HG02852 (cell line): ENCODE results near the gene PTPDC1.

ENCODE experiments used
- ATAC-seq: cut with Tn5 transposase; IDR thresholded peaks from one replicate; pipeline ENCODE4 v1.9.1; 2021; ENCODE audit warnings: mild to moderate bottlenecking, moderate library complexity; ENCODE audit not compliant: unreplicated experiment

PTPDC1 gene

GRCh38 chr9:94139672-94140417, 55.6 kb downstream of the PTPDC1 start:
- ATAC-seq = no peak

- ATAC-seq = no peak
These were observed 56.1 kb downstream of the PTPDC1 start for GRCh38 chr9:94140418-94140780.

GRCh38 chr9:94140791-94141790, 56.8 kb downstream of the PTPDC1 start:
- ATAC-seq = no peak

- ATAC-seq = no peak
These were observed 58.1 kb downstream of the PTPDC1 start for GRCh38 chr9:94142353-94142752.

- no peak for ATAC-seq
These were observed 60.1 kb downstream of the PTPDC1 start for GRCh38 chr9:94144394-94144793.

DNA sequence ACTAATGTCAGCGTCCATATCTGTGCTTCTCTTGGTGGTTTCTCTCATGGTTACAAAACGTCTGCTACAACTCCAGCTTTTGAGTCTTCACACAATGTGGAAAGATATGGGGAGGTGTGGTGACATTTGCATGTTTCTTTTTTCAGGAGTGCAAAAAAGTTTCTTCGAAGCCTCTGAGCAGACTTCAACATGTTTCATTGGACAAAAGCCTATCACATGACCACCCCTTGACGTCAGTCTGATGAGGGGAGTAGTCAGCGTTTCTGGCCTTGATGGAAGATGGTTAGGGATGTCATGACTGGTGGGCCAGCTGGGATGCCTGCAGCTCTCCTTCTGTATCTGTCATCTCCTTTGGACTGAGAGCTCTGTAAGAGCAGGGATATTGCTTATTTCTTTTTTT, 61.4 kb downstream of the PTPDC1 start:
- no peak for ATAC-seq

- no peak for ATAC-seq
These were observed 63.5 kb downstream of the PTPDC1 start for GRCh38 chr9:94147776-94148175.

DNA sequence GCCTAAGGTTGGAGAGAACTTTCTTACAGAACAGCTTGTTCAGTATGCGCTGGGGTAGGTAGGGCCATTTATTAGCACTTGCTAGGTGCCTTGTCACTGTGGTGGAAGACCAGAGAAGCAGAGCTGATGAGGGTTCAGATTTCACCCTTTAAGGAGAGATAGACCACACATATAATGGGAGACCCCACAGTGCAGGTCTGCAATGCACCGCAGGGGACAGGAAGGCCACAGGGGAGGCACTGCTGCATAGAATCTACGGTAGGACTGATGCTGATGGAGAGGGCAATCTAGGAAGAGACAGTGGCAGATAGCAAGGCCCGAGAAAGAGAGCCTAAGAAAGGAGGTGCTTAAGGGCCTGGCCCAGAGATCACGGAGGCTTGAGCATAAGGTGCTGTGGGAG, 64.2 kb downstream of the PTPDC1 start:
- no peak for ATAC-seq

DNA sequence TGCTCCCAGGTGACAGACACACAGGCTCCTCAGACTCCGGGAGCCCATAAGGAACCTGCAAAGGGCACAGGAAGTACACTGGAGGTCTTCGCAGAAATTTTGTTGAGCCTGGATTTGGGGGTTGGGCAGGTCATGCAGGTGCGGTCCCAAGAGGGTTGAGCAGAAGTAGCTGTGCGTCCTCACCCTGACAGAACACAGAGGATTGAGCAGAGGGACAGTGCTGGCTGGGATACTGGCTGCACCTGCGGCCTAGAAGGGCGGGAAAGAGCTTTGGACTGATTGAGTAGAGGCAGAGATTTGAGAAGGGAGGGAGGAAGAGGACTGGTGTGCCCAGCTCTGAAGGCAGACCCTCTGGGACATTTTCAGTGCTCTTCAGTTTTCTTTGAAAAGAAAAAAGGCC, 65.4 kb downstream of the PTPDC1 start:
- ATAC-seq = no peak

- ATAC-seq = no peak
These were observed 66.1 kb downstream of the PTPDC1 start for GRCh38 chr9:94150279-94150828.

- ATAC-seq = no peak
These were observed 66.8 kb downstream of the PTPDC1 start for GRCh38 chr9:94150890-94151650.

DNA sequence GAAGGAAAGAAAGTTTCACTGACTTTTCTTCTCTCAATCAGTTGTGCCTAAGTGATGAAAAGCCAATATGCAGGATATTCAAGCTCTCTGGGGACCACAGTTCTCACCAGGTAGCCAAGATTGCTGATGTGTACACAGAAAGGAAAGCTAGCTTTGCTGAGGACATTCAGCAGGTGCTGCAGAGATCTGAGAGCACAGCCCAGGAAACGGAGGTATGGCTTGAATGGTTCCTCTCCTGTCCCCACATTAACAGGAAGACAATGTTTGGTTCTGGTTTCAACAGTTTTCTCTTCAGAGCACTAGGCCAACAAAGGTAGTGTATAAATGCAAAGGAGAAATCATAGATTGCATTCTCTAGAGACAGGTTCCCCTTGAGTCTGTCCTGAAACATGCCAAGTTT, 69.6 kb downstream of the PTPDC1 start:
- ATAC-seq = no peak

DNA sequence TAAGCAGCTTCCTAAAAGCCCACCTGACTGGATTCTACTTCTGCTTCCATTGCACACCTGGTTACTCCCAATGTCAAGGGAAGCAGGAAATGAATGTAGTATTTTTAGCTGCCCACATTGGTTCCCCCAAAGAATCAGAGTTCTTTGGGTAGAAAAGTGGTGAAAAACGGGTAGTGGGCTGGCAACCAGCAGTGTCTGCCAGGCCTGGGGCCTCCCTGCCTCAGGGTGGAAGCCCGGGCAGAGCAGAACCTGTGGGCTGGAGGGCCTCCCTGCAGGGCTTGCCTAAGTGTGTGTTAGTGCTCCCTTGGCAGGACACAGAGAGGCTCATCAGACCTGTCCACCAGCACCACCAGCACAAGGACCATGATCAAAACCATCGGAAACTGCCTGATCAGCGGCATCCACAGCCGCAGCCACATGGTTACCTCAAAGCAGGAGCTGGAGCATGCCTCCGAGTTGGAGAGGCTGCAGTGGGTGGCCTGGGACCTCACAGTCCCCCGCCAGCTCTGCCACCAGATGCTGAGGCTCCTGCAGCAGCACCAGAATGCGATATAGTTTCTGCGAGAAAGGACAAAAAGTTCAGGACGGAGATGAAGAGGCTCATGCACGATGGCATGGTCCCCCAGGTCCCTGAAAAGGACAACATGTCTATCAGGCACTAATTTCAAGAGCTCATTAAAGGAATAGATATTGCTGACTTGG, 72.2 kb downstream of the PTPDC1 start:
- ATAC-seq = no peak

DNA sequence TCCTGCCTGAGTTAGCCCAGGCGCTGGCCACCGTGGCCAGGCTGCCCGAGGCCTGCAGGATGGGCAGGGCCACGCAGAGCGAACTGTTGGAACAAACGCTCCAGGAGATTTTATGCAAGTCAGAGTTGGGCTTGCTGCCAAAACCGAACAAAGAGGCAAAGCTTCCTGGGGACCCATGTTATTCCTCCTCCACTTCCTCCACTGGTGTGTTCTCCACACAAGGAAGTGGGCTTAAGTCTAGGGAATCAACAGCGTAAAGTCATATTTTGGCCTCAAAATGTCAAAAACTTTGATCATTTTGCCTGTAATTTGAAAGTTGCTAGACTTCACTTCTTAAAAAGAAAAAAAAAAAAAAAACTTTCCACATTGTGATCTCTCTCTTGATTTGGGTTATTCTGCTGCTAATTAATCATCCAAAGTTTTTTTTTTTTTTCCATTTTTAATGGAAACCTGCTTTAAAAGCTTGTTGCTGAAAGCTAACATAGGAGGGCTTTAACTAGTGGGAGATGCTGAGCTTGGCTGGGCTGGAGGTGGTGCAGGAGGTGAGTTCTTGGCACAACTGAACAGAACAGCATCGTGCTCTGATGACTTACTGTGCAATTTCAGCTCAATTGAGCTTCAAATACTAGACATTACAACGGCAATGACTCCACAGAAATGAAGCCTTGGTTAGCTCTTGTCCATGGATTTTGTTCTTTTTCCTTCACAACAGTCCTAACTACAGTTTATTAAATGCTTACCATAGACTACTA, 73.0 kb downstream of the PTPDC1 start:
- ATAC-seq = no peak
